ENCODE data around the gene MCCC1.
"Not testable (repeated sequence)": the region's sequence is repeated elsewhere in the genome, so short reads cannot be mapped to it uniquely, and the experiment has no call there.

Gene MCCC1

DNA sequence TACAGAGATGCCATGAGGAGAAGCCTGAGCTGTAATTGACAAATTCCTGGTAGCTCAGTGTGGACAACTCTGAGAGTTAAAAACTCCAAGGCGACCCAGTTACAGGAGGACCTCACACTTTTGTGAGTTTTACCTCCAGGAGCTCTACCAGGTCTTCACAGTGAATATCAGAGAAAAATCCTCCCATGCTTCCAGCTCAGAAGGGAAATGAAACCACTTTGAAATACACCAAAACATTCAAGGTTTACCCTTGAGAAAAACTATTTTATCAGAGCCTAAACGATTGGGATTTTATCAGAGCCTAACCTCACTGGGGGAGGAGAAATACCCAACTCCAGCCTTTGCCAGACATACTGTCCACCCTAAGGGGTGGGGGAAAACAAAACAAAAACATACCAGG is 52.4 kb downstream of the MCCC1 start:
- DNase-seq (ENCODE audit: low spot score), result no peak

DNA sequence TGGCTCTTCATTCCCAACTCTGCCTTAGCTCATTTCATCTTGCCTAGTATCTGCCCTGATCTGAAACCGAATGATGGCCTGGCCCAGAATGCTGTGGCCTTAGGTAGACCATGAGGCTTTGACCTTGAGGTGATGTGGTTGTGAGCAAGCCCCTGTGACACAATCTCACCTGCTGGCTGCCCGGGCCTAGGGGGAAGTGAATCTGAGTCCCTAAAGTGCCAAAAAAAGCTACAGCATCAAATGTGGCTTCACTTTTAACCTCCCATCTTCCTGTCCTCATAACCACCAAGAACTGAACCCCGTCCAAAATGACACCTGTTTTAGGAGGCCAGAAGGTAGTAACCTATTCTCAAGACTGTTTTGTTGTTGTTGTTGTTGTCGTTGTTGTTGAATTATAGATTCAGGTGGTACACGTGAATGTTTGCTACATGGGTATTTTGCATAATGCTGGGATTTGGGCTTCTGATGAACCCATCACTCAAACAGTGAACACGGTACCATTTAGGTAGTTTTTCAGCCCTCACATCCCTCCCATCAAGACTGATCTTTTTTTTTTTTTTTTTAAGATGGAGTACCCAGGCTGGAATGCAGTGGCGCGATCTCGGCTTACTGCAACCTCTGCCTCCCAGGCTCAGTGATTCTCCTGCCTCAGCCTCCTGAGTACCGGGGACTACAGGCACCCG is 54.6 kb downstream of the MCCC1 start:
- no peak for DNase-seq (ENCODE audit: low spot score)

DNA sequence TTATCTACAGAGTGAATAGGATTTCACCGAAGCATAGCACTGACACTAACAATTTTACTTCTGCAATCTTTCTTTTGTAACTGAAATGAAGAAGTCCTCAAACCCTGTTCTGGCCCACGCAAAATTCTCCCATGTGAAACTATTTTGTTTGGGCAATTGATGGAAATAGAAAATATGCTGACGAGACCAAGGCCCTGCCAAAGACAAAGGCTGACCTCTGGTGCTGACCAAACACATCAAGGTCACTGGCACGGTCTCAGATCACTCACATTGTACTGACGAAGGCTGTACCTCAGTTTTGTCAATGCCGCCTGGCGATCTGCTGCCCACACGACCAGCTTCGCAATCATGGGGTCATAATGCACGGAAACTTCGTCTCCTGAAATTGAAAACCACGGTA is 60.5 kb downstream of the MCCC1 start:
- DNase-seq (ENCODE audit: low spot score), result no peak

DNA sequence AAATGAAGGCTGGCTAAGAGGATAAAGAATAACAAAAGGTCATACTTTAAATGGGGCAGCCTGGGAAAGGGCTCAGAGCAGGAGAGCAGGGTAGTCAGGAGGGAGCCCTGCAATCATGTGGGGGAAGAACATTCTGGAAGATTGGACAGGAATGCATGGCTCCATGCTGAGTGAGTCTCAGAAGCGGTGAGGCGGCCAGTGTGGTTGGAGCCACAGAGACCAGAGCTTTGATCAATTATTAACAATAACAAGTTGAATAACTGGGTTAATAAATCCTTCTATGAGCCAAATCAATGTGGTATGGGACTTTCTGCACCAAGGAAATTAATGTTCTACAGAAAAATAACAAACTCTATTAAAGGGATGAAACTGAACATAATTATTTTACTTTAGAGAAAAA is 61.1 kb downstream of the MCCC1 start:
- DNase-seq (ENCODE audit: low spot score), result no peak

DNA sequence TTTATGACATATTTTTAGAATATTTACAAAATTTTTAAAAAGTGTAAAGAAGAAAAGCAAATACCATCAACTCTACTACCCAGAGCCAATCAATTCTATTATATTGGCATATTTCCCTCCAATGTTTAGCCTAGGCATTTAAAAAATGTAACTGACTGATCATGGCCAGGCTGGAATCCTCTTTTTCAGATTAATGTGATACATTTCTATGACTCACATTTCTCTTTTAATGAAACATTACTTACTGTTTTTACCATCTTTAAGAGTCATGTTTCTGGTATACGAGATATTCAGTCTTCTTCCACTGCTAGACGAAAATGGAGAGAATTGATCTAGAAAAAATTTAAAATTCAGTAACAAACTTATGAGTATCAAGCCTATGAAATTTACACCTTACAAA is 65.5 kb downstream of the MCCC1 start:
- peak; percentile 79 for DNase-seq (ENCODE audit: low spot score)

DNA sequence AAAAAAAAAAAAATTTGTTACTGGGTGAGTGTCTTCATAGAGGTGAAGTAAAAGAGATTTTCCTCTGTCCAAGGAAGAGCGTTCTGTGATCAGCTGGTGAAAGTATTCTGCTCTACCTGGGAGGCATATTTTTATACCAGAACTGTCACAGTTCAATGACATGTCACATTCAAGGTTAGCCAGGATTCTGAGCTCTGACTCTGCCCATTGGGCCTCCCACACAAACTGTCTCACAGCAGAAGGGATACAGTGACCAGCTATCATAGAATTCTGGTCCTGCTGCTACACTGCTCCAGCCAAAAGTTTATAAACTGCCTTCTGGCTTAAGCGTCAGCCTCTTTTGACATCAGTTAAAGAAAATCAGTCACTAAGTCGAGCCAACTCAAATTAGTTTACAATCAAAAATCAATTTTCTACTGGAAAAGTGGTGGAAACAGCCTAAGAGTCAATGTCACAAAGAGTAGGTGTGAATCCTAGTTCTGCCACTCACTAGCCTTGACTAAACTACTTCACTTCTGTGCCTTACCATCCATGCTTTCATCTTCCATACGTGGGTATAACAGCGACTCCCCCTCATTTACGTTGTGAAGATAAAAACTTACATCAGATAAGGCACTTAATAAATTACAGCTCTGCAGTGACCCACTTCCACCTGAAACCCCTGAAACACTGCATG is 66.3 kb downstream of the MCCC1 start:
- no peak for DNase-seq (ENCODE audit: low spot score)

DNA sequence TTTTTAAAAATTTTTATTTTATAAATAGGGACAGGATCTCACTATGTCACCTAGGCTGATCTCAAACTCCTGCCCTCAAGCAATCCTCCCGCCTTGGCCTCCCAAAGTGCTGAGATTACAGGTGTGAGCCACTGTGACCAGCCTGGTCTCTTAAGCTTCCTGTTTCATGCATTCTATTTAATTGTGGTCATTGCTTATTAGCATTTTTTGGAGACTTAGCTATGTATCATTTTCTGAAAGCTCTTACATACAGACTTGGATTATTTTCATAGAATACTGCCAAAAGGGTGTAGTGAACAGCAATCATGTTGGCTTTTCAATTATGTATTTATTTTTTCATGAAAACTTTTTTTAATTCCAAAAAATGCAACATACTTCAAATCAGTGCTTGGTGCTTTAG is 67.5 kb downstream of the MCCC1 start:
- DNase-seq (ENCODE audit: low spot score), result peak; percentile 18

DNA sequence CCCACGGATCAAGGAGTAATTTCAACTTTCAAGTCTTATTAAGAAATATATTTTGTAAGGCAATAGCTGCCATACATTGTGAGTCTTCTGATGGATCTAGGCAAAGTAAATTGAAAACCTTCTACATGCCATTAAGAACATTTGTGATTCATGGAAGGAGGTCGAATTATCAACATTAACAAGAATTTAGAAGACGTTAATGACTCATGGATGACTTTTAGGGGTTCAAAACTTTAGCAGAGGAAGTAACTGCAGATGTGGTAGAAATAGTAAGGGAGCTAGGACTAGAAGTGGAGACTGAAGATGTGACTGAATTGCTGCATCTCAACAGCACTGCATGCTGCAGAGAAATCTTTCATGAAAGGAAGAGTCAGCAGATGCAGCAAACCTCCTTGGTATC is 70.9 kb downstream of the MCCC1 start:
- no peak for DNase-seq (ENCODE audit: low spot score)

DNA sequence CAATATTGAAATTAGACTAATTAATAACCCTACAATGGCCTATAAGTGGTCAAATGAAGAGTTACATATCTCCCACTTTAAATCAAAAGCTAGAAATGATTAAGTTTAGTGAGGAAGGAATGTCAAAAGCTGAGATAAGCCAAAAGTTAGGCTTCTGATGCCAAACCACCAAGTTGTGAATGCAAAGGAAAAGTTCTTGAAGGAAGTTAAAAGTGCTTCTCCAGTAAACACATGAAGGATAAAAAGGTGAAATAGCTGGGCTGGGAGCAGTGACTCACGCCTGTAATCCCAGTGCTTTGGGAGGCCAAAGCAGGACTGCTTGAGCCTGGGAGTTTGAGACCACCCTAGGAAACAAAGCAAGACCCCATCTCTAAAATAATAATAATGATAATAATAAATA is 72.0 kb downstream of the MCCC1 start:
- DNase-seq (ENCODE audit: low spot score), result no peak

DNA sequence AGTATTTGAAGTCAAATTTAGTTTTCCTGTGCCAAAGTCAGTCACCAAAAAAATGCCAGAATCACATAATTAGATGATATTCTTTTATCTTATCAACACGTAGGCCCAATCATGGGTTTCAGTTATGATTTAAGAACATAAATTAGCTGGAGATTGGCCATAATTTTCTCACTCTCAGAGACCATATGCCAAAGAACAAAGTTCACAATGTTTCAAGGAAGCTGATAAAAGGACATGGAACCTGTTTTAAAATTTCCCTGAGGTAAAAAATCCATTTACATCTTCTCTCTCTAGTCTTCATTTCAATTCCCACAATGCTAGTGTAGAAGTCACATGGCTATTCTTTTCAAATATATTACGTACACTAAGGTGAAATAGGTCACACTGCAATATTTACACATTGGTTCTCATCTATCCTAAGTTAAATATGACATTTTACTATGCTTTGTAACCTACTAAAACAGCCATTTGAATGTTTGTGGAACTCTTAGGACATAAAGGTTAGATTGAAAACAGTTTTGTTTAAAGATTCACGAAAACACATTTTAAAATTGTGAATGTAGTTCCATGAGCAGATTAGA is 76.3 kb downstream of the MCCC1 start:
- DNase-seq (ENCODE audit: low spot score), result no peak

DNA sequence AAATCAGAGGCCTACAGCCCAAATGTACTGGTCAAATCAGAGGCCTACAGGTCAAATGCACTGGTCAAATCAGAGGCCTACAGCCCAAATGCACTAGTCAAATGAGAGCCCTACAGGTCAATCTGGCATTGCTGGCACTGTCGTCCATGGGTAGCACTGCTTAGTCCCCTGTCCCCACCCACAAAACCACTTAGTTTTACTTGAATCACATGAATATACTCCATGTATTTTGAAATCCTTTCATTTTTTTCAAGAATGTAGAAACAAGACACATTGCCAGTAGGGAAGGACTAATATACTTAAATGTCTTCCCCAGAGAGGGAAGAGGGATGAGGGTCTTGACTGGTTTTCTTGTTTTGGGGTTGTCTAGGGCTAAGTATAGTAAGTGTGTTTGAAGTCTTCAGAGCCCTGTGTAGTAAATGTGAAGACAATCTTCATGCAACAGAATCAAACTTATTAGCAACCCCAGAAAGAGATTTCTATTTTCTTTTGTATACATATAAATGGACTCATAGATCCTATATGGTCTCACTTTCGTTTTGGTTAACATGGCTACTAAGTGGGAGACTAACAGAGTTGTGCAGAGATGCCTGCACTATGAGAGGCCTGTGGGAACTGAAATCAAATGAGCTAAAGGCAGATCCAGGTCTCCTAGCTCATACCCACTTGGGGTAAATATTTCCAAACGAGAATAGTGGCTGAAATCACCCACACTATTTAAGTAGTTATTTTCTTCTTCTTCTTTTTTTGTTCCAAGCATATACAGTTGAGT is 80.7 kb downstream of the MCCC1 start:
- no peak for DNase-seq (ENCODE audit: low spot score)

DNA sequence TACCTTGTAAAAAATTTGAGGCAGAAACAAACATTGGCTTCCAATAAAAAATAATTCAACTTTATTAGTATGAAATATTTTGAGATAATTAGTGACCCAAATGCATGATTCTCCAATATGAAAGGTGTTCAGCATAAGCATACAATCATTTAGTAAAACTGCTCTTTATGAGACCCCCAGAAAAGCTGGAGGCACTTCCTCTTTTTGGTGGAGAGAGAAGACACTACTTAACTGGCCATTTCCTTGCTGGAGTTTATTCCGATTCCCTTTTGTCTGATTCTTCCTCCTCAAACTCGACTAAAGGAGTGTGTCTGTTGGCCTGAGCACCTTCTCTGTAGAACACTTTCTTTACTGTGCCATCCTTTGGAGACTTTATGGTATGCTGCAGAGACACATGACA is 84.1 kb downstream of the MCCC1 start:
- DNase-seq (ENCODE audit: low spot score), result no peak

DNA sequence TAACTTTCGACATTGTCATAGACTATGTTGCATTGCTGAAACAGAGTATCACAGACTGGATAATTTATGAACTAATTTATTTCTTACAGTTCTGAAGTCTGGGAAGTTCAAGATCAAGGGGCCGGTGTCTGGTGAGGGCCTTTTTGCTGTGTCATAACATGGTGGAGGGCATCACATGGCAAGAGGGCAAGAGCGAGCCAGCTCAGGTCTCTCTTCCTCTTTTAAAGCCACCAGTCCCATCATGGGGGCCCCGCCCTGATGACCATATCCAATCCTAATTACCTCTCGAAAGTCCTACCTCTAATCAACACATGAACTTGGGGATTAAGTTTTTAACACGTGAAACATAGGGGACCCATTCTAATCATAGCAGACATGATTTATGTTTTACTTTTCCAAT is 85.4 kb downstream of the MCCC1 start:
- no peak for DNase-seq (ENCODE audit: low spot score)

DNA sequence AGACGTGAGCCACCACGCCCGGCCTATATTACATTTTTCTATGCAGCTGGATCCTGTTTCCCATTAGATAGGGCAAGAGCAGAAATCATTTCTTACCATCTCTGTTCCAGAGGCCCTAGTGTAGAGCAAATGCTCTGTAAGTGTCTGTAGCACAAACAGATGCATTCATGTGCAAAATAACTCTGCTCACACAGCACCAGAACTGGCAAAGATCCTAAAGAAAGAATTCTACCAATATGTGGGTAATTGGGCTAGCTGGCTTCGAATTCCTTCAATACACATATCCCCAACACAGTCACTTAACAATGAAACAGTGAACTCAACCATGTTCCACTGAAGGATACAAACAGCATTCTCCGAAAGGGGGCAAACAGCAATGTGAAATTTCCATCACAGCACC is 86.2 kb downstream of the MCCC1 start:
- DNase-seq (ENCODE audit: low spot score), result no peak

DNA sequence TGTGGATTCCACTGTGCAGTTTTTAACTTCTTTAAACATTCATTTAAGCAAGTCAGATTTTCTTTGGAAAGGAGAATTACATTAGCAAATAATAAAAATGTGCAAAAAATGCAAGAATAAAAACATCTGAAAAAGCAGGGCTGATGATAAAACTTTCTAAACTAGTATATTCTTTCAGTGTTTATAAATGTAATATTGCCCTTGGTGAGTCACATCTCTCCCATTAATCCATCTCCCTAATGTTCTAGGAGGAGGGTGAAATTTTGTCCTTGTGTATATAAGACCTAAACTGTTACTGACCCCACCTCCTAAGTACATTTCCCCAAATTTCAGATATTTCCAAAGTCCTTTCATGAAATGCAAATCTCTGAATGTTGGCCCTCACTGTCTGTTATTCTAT is 90.5 kb downstream of the MCCC1 start:
- no peak for DNase-seq (ENCODE audit: low spot score)

DNA sequence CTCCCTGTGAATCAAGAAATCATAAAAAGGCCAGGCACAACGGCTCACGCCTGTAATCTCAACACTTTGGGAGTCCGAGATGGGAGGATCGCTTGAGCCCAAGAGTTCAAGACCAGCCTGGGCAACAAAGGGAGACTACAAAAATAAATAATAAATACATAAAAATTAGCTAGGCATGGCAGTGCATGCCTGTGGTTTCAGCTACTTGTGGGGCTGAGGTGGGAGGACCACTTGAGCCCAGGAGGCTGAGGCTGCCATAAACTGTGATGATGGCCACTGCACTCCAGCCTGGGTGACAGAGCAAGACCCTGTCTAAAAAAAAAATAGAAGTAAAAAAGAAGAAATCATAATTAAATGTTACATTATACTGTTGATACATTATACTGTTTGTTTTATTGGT is 91.0 kb downstream of the MCCC1 start:
- no peak for DNase-seq (ENCODE audit: low spot score)

DNA sequence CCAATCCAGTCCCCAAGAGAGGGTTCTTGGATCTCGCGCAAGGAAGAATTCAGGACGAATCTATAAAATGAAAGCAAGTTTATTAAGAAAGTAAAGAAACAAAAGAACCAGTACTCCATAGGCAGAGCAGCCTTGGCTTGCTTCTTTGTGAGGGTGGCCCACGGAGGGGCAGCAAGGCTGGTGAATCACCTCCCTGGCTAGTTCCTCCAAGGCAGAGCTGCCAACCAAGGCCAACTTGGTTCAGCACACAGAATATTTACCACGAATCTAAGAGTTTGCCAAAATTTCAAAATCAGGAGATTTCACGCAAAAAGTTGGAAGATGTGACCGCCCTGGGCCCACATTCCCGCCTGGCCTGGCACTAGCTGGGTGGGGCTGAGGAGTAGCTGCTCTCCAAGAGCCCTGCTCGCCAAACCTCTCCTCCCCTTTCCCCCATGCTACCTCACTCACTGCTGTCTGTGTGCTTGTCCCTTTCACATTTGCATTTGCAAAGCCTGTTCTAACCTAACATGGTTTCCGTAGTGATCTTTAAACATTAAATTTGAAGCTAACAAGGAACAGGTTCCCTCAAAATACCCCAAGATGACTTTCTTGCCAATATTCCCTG is 92.8 kb downstream of the MCCC1 start:
- DNase-seq (ENCODE audit: low spot score), result no peak

DNA sequence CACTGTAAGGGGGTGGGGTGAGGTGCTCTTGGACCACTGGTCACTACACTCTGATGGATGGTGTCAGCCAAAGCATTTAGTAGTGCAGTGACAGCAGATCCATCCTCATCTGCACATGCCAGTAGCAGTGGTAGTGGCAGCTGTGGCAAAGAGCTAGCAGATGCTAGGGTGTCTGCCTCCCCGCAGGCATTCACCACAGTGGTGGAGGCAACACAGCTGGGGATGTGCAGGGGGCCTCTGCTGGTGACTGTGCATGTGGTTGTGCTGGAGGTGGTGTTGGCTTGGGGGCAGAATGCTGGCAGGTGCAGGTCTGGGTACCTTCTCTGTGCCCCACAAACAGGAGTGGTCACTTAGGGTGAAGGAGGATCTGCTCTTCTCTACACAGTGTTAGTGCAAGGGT is 99.5 kb downstream of the MCCC1 start:
- DNase-seq (ENCODE audit: low spot score), result no peak

DNA sequence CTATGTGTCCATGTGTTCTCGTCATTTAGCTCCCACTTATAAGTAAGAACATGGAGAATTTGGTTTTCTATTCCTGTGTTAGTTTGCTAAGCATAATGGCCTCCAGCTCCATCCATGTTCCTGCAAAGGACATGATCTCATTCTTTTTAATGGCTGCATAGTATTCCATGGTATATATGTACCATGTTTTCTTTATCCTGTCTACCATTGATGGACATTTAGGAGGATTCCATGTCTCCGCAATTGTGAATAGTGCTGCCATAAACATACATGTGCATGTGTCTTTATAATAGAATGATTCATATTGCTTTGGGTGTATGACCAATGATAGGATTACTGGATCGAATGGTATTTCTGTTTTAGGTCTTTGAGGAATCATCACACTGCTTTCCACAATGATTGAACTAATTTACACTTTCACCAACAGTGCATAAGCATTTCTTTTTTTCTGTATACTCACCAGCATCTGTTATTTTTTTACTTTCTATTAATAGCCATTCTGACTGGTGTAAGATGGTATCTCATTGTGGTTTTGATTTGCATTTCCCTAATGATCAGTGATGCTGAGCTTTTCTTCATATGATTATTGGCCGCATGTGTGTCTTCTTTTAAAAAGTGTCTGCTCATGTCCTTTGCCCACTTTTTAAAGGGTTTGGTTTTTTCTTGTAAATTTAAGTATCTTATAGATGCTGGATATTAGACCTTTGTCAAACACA is 105.7 kb downstream of the MCCC1 start:
- DNase-seq (ENCODE audit: low spot score), result not testable (repeated sequence)

DNA sequence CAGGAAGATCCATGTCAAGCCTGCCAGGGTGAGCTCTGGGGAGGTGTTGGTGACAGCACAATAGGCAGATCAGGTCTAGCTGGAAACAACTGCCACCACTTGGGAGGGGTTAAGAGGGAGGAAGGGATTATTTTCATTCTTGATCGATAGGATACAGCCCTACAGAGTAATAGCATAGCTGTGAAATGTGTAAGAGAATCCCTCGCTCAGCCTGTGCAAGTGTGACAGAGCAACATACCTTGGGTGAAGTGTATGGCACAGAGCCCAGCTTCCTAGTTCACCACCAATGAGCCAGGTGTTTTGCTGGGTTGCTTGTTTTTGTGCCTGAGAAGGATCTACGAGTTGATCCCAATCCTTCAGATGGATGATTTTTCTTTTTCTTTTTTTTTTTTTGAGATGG is 109.7 kb downstream of the MCCC1 start:
- DNase-seq (ENCODE audit: low spot score), result no peak

DNA sequence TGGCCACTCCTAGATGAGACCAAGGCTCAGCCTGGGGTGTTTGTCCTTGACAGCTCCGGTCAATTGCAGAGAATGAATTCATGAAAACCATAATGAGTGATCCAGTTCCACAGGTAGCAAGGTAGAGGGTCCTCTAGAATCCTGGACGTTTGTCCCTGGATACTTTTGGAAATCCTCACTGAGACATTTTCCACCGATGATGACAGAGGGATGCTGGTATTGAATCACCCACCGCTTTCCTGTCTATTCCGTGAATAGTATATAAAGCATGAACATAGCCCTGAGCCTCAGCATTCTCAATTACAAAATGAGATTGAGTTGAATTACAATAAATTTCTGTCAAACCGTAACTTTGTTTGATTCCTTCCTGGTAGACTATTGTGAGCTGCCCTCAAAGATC is 113.3 kb downstream of the MCCC1 start:
- no peak for DNase-seq (ENCODE audit: low spot score)

DNA sequence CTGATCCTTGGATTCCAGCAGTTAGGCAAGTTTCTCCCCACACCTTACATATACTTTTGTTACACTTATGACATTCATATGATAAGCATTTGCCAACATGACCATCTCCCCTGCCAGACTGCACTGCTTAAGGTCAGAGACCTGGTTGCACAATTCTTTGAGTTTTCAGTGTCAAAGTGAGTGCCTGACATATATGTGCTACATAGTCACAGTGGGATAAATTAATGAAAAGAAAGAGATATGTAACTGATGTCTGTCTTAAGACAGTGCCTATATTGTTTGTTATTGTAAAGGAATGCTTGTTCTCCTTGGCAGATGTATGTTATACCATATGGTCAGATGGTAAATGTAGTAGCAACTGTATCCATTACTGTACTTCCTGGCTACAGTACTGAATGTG is 115.4 kb downstream of the MCCC1 start:
- DNase-seq (ENCODE audit: low spot score), result no peak
